Smooth muscle cell of the umbilical artery (primary cell): ENCODE data around the gene SCRT2. TPM values are rescaled to one million over a fixed set of nuclear protein-coding genes. Genes with fewer than 3 reads are reported as not detected.

Source experiments
- total RNA-seq: library from RNA; depleted of rRNA; stranded (reverse); fragments of >200 nt; gene quantifications from 2 replicates; pipeline ENCODE4 v1.2.3, GENCODE V29; 2014

Gene SCRT2
- not detected in 2 replicates for total RNA-seq

DNA sequence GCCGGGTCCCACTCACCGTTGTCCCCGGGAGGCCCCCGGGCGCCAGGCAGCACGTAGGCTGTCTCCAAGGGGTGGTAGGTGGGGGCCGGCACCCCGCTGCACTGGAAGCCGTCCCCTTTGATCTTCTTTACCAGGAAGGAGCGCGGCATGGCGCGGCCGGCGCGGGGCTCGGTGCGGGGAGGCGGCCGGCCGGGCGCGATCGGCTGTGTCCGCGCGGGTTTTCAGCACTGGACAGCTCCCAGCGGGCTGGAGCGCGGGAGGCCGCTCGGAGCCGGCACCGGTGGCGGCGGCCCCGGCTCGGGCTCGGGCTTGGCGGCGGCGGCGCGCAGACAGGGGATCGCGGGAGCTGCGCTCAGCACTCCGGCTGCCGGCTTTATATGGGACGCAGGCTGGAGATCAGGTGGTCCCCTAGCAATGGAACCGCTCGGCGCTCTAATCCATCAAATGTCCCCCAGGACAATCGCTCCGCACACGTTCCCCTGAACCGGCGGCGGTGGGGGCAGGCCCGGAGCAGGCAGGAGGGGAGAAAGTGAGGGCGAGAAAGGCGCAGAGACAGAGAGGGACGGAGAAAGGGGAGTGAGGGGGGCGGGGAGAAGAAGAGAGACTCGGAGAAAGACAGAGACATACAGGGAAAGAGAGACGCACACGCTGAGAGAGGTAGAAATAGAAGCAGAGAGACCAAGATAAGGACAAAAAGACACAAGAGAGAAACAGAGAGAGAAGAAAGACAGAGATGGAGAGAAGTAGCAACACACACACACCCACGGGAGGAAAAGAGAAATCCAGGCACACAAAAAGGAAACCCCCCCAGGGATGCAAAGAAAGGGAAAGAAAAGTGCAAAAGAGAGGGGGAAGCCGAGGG, at the start of gene SCRT2:
Gene SCRT2, minus strand, starts transcription at position 350 of the 862 bp plus-strand sequence. Its CDS starts 201 bp downstream, at position 149.

DNA sequence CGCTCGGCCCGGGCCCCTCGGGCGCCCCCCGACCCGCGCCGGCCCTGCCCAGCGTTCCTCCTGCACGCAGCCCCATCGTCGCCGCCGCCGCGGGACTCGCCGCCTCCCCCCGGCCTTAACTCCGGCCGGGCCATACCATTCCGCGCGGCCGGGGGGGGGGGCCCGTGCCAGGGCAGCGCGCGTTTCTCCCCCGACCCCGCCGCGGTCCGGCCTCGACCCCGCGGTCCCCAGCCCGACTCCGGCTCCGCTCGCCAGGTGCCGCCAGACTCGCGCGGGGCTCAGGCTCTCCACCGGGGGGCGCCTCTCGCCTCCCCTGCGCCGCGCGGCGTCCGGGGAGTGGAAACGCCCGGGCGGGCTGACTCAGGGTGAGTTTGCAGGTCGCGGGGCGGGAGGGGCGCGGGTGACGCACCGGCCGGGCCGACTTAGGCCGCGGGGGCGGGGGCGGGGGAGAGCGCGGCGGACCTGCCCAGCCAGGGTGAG, 22.5 kb downstream of the SCRT2 start, which contains the start of gene SRXN1:
Gene SRXN1, minus strand, starts transcription at position 91 of the 480 bp plus-strand sequence. Its CDS starts 15 bp downstream, at position 76.

Other genes starting within 250 kb of the SCRT2 start
- 45.7 and 45.8 TPM in 2 replicates for gene TBC1D20, start 213.3 kb downstream of the SCRT2 start, total RNA-seq
- 118 and 242 TPM in 2 replicates for gene CSNK2A1, start 132.0 kb downstream of the SCRT2 start, total RNA-seq
- not detected in 2 replicates for gene TCF15, start 65.5 kb downstream of the SCRT2 start, total RNA-seq
- gene SRXN1, start 22.6 kb downstream of the SCRT2 start, total RNA-seq: 57.9 and 82.7 TPM in 2 replicates
- not detected in 2 replicates for gene SLC52A3, start 92.7 kb upstream of the SCRT2 start, total RNA-seq
- gene FAM110A, start 157.9 kb upstream of the SCRT2 start, total RNA-seq: 0.59 and 1.8 TPM in 2 replicates
- not detected in 2 replicates for gene ANGPT4, start 240.5 kb upstream of the SCRT2 start, total RNA-seq